Measurements from ENCODE around the gene PLSCR4.

Gene PLSCR4

GRCh38 chr3:146169891-146170290, 81.0 kb downstream of the PLSCR4 start:
- ChIA-PET CTCF (interaction anchor here (0.7 kb wide), 1 partner anchor 30 kb away, joined by 4 read pairs; no protein-coding TSS in a partner anchor), POLR2A (interaction anchor here (1.2 kb wide), 1 partner anchor 9 kb away, joined by 4 read pairs; the partner anchor contains the start of gene PLOD2)
- Histone ChIP-seq H3K9me3 (ENCODE audit: control insufficient read depth, insufficient read depth, low read depth, low read length) (no peaks in the 10 kb centered on the region), H3K4me1 (ENCODE audit: control insufficient read depth, insufficient read depth, low read length) (no peaks in the 10 kb centered on the region), H3K4me3 (ENCODE audit: low read depth, low read length) (no peak overlapping the region), H3K27ac (ENCODE audit: extremely low read depth, low read depth, low read length) (no peak overlapping the region), H3K36me3 (ENCODE audit: control insufficient read depth in 2 of 2, insufficient read depth in 1 of 2, low read length in 2 of 2) (no peaks in the 10 kb centered on the region)
- TF ChIP-seq ZIC2 (tag by site-specific recombination; IDR thresholded peaks at IDR 0.05) (no peak), SALL2 (tag by site-specific recombination; IDR thresholded peaks at IDR 0.05; ENCODE audit: borderline replicate concordance) (no peak), ZNF48 (tag by site-specific recombination; IDR thresholded peaks at IDR 0.05) (no peak), BCL6B (tag by site-specific recombination; IDR thresholded peaks at IDR 0.05) (no peak), ZNF26 (tag by site-specific recombination; IDR thresholded peaks at IDR 0.05) (no peak), ZNF18 (tag by site-specific recombination; IDR thresholded peaks at IDR 0.05) (no peak), ZNF623 (tag by site-specific recombination; IDR thresholded peaks at IDR 0.05) (no peak), ZFP41 (tag by site-specific recombination; IDR thresholded peaks at IDR 0.05; ENCODE audit: borderline replicate concordance) (no peak), GFI1B (tag by site-specific recombination; IDR thresholded peaks at IDR 0.05) (no peak), ZNF639 (tag by site-specific recombination; IDR thresholded peaks at IDR 0.05) (no peak), ZNF777 (tag by site-specific recombination; IDR thresholded peaks at IDR 0.05; ENCODE audit: borderline replicate concordance) (no peak), MYNN (tag by site-specific recombination; IDR thresholded peaks at IDR 0.05; ENCODE audit: borderline replicate concordance) (no peak), ZNF792 (tag by site-specific recombination; IDR thresholded peaks at IDR 0.05) (no peak), ZNF701 (tag by site-specific recombination; IDR thresholded peaks at IDR 0.05) (no peak), HOXA7 (CRISPR knock-in tag; IDR thresholded peaks at IDR 0.05; ENCODE audit: borderline replicate concordance) (no peak), ZNF510 (tag by site-specific recombination; IDR thresholded peaks at IDR 0.05; ENCODE audit: insufficient replicate concordance) (no peak), PRDM10 (tag by site-specific recombination; IDR thresholded peaks at IDR 0.05) (no peak)
